K562 (cell line): ENCODE measurements around the gene SCYGR5. TPM values are rescaled to one million over a fixed set of nuclear protein-coding genes. Genes with fewer than 3 reads are reported as not detected.
A peak's percentile ranks its signal among the peaks of the same experiment; 100 is the strongest.

Experiments
- ATAC-seq: fragments of 200-7000 bp; cut with Tn5 transposase; 3 replicates; pipeline ENCODE4 v1.9.1; 2020; ENCODE audit warnings: moderate library complexity
- BruUV-seq: library from RNA; stranded (reverse); fragments of 400-500 nt; replicated peaks from 2 replicates; lab custom pipeline; 2021; lab: Mats Ljungman, UMichigan
- CTCF ChIA-PET: fragments of 300-600 bp; formaldehyde crosslinking; extraction: SDS; loops from one replicate; lab custom pipeline; 2021; ENCODE audit warnings: low intra/inter-chr PET ratio; lab: Yijun Ruan, JAX
- POLR2A ChIA-PET: fragments of 300-600, 350-650 bp; sonication (Branson Sonifier 250); formaldehyde crosslinking; extraction: SDS; loops from one replicate; lab custom pipeline; 2021; ENCODE audit warnings: antibody characterized with exemption, inconsistent platforms; lab: Yijun Ruan, JAX
- DNase-seq, 4 experiments: peaks; one replicate each; pipeline versions ENCODE4 v3.0.0 to v3.0.0-alpha.2; 2011 to 2018; ENCODE audit warnings: low spot score in 3 of 4, mixed read lengths in 3 of 4; ENCODE audit errors: extremely low read depth in 1 of 4
- FAIRE-seq: peaks from 2 replicates; lab custom pipeline; 2011; peaks lifted over from hg19 to GRCh38; lab: Jason Lieb, UNC
- H2AFZ ChIP-seq: 2 replicates; pipeline ENCODE4 v1.6.0; 2011; ENCODE audit warnings: low read depth, low read length, control low read depth, inconsistent platforms
- H3K27ac ChIP-seq: fragments of 200-600 bp; 3 replicates; pipeline ENCODE4 v1.8.0; 2011; ENCODE audit warnings: low read depth, mild to moderate bottlenecking, control low read depth, inconsistent platforms, low read length, moderate library complexity, mixed read lengths; ENCODE audit errors: extremely low read depth
- H3K27me3 ChIP-seq, 2 experiments: fragments of 300-600 bp in 1 of 2; 2 replicates in 1 of 2; 3 replicates in 1 of 2; pipeline versions ENCODE4 v1.6.0 to v1.8.0; 2011; ENCODE audit warnings: inconsistent platforms in 2 of 2, low read length in 2 of 2, mild to moderate bottlenecking in 1 of 2, mixed read lengths in 1 of 2, moderate library complexity in 1 of 2; ENCODE audit not compliant: control insufficient read depth in 2 of 2, insufficient read depth in 2 of 2
- H3K36me3 ChIP-seq: fragments of 300-600 bp; 3 replicates; pipeline ENCODE4 v1.8.0; 2011; ENCODE audit warnings: mild to moderate bottlenecking, low read length, inconsistent platforms; ENCODE audit not compliant: control insufficient read depth, insufficient read depth
- H3K4me1 ChIP-seq, 2 experiments: fragments of 200-600 bp in 1 of 2; replicated peaks in 1 of 2; 2 replicates in 1 of 2; 3 replicates in 1 of 2; pipeline versions ENCODE4 v1.5.1 to v1.8.0; 2011; ENCODE audit warnings: inconsistent platforms in 2 of 2, low read length in 2 of 2, mild to moderate bottlenecking in 1 of 2, mixed read lengths in 1 of 2, moderate library complexity in 1 of 2; ENCODE audit not compliant: control insufficient read depth in 2 of 2, insufficient read depth in 2 of 2
- H3K4me2 ChIP-seq: 2 replicates; pipeline ENCODE4 v1.6.1; 2011; ENCODE audit warnings: low read length, control low read depth, inconsistent platforms, mixed read lengths; ENCODE audit not compliant: insufficient read depth
- H3K4me3 ChIP-seq: fragments of 200-600 bp; sonication (generic), shearing (Covaris generic); 2 replicates; pipeline ENCODE4 v1.5.1; 2016; ENCODE audit warnings: control low read depth, inconsistent platforms
- H3K79me2 ChIP-seq: fragments of 200-600 bp; 3 replicates; pipeline ENCODE4 v1.8.0; 2011; ENCODE audit warnings: low read length, inconsistent platforms; ENCODE audit not compliant: control insufficient read depth, insufficient read depth
- H3K9ac ChIP-seq, 2 experiments: 2 replicates each; pipeline versions ENCODE4 v1.6.0 to v1.6.1; 2011; ENCODE audit warnings: low read depth in 2 of 2, low read length in 2 of 2, control low read depth in 1 of 2, inconsistent platforms in 1 of 2, mild to moderate bottlenecking in 1 of 2, mixed read lengths in 1 of 2; ENCODE audit not compliant: insufficient read depth in 1 of 2
- H3K9me1 ChIP-seq: one replicate; pipeline ENCODE4 v1.6.0; 2011; ENCODE audit warnings: inconsistent platforms, mild to moderate bottlenecking, low read length, moderate library complexity; ENCODE audit not compliant: control insufficient read depth, insufficient read depth
- H3K9me3 ChIP-seq: replicated peaks from 2 replicates; pipeline ENCODE4 v1.5.1; 2011; ENCODE audit warnings: low read depth, low read length, inconsistent platforms; ENCODE audit not compliant: control insufficient read depth, insufficient read depth
- H4K20me1 ChIP-seq: replicated peaks from 2 replicates; pipeline ENCODE4 v1.6.1; 2011; ENCODE audit warnings: low read length, inconsistent platforms, mixed read lengths; ENCODE audit not compliant: control insufficient read depth, insufficient read depth
- BRD9 ChIP-seq: fragments of 450-650 bp; IDR thresholded peaks from 2 replicates; pipeline ENCODE4 v1.6.1; 2018; ENCODE audit warnings: low read depth; ENCODE audit not compliant: partially characterized antibody
- CTCF ChIP-seq, 3 experiments: IDR thresholded peaks in 2 of 3; conservative IDR thresholded peaks in 1 of 3; 2 replicates each; pipeline ENCODE4 v1.5.1; 2011 to 2012; ENCODE audit warnings: low read length in 3 of 3, mild to moderate bottlenecking in 3 of 3, control low read depth in 2 of 3, improper control_type of control experiment in 1 of 3, inconsistent platforms in 1 of 3, low read depth in 1 of 3, mixed read lengths in 1 of 3, moderate library complexity in 1 of 3; ENCODE audit not compliant: insufficient read depth in 2 of 3
- RFX7 ChIP-seq: fragments of 250-450 bp; sonication (Bioruptor Pico); IDR thresholded peaks from 2 replicates; pipeline ENCODE4 v1.5.1; 2021; ENCODE audit warnings: mild to moderate bottlenecking
- TFAM ChIP-seq: fragments of 250-450 bp; sonication (Bioruptor Pico); conservative IDR thresholded peaks from 2 replicates; pipeline ENCODE4 v1.5.0; 2021; ENCODE audit warnings: mild to moderate bottlenecking, moderate library complexity
- ZNF282 ChIP-seq: sonication (generic); formaldehyde crosslinking; IDR thresholded peaks from 2 replicates; pipeline ENCODE4 v1.8.1; 2023; ENCODE audit warnings: missing genetic modification reagents
- ZNF395 ChIP-seq: fragments of 200-800 bp; sonication (Bioruptor generic); IDR thresholded peaks from 2 replicates; pipeline ENCODE4 v1.6.1; 2017; ENCODE audit warnings: missing genetic modification characterization, missing compliant biosample characterization
- ZNF644 ChIP-seq: fragments of 200-800 bp; sonication (Bioruptor generic); IDR thresholded peaks from 2 replicates; pipeline ENCODE4 v1.6.1; 2016; ENCODE audit warnings: low read depth, missing genetic modification characterization, missing compliant biosample characterization
- ZZZ3 ChIP-seq: fragments of 450-650 bp; IDR thresholded peaks from 2 replicates; pipeline ENCODE4 v1.6.1; 2016; ENCODE audit warnings: antibody characterized with exemption, mild to moderate bottlenecking, moderate library complexity
- WGBS: fragments of 100-300 bp; shearing (Covaris generic); methylation state at CpG from one replicate; pipeline ENCODE4 v1.1.6; 2016; ENCODE audit warnings: low coverage, mixed read lengths; ENCODE audit not compliant: insufficient coverage; ENCODE audit errors: missing lambda C conversion rate; 5-methylcytosine and 5-hydroxymethylcytosine counted together
- in situ Hi-C: fragments of 300-500 bp; cut with MboI; formaldehyde crosslinking; loops from 4 replicates; pipeline ENCODE4 v1.15.0; 2018; ENCODE audit warnings: inconsistent platforms, mixed read lengths
- intact Hi-C: fragments of 100-400 bp; cut with micrococcal nuclease; formaldehyde crosslinking; loops from 2 replicates; pipeline ENCODE4 v1.14.2; 2022
- polyA plus RNA-seq, 8 experiments: library from polyadenylated mRNA; depleted of rRNA in 4 of 8; stranded (reverse) in 5 of 8; unstranded in 3 of 8; fragments of >200 nt; fragmentation: Nextera tagmentation in 2 of 8; fragmentation: Illumina TruSeq in 1 of 8; extraction: Ambion mirVana in 2 of 8; extraction: Trizol in 1 of 8; gene quantifications; 2 replicates each; pipeline versions ENCODE4 v1.2.1 to v1.2.3, GENCODE V29; 2011 to 2014; ENCODE audit warnings: inconsistent platforms in 1 of 8, missing spikeins in 1 of 8
- total RNA-seq, 7 experiments: library from RNA; depleted of rRNA in 6 of 7; stranded (reverse); fragments of >200 nt in 6 of 7; fragmentation: Illumina TruSeq in 2 of 7; extraction: Trizol in 2 of 7; gene quantifications; 2 replicates each; pipeline versions ENCODE4 v1.2.1 to v1.2.3, GENCODE V29; 2011 to 2021; ENCODE audit warnings: low replicate concordance in 1 of 7

The SCYGR5 gene
- total and polyA plus RNA-seq, 9 of the 15 experiments (the other 6 are each of a cell fraction or from before 2014, with no cell fraction given), result not detected

- WGBS, result 0% methylated on average over 2 of the region's 2 CpGs
- ChIA-PET POLR2A (no interaction called here), CTCF (no interaction called here)
- no peaks in the 10 kb centered on the region for H4K20me1 ChIP-seq
- ATAC-seq (no peak), FAIRE-seq (no peak), DNase-seq (no peak)
- no peak overlapping the region for H3K4me3 ChIP-seq
- in situ Hi-C loops, result no loop called here
- H3K79me2 ChIP-seq, result no peaks in the 10 kb centered on the region
- H2AFZ ChIP-seq, result no peak overlapping the region
- no peaks in the 10 kb centered on the region; a peak in 1 of 5 replicates for H3K27me3 ChIP-seq
- no peaks in the 10 kb centered on the region for H3K9me3 ChIP-seq
- BruUV-seq, result no TSS peak
- intact Hi-C loops, result no loop called here
- TF ChIP-seq ZZZ3, result no peak
- TF ChIP-seq BRD9, result no peak
- no peak for TF ChIP-seq RFX7 (CRISPR knock-in tag)
- no peak for TF ChIP-seq ZNF644
- no peak for TF ChIP-seq ZNF282 (CRISPR knock-in tag)
- H3K9ac ChIP-seq, result no peak overlapping the region
- H3K9me1 ChIP-seq, result no peaks in the 10 kb centered on the region
- no peak overlapping the region for H3K4me2 ChIP-seq
- H3K4me1 ChIP-seq, result no peaks in the 10 kb centered on the region
- H3K27ac ChIP-seq, result no peak overlapping the region
- H3K36me3 ChIP-seq, result no peaks in the 10 kb centered on the region
These were observed 23.9 kb upstream of the SCYGR5 start for GRCh38 chr2:227642656-227643055.

- in situ Hi-C loops, result no loop called here
- H3K36me3 ChIP-seq, result no peaks in the 10 kb centered on the region
- no peak overlapping the region for H3K4me2 ChIP-seq
- TF ChIP-seq TFAM (CRISPR knock-in tag), result no peak
- TF ChIP-seq ZNF395, result no peak
- TF ChIP-seq CTCF (IDR thresholded peaks at IDR 0.05 in 2 of 3, conservative IDR thresholded peaks at IDR 0.05 in 1 of 3; ENCODE audit: insufficient read depth in 2 of 3, low read depth in 1 of 3, low read length in 3 of 3), result peak in 1 of 3 experiments; percentile 23; a peak in 1 of 6 replicates
- no peaks in the 10 kb centered on the region for H3K9me3 ChIP-seq
- DNase-seq, result no peak
- FAIRE-seq, result no peak
- no peak overlapping the region for H3K9ac ChIP-seq
- no peak overlapping the region for H3K4me3 ChIP-seq
- BruUV-seq, result no TSS peak
- H3K27ac ChIP-seq, result no peak overlapping the region
- H3K27me3 ChIP-seq, result peaks cover 0 to 8% of the 10 kb centered on the region in 2 experiments; a peak in 2 of 5 replicates
- 0% methylated on average over 4 of the region's 5 CpGs for WGBS
- POLR2A ChIA-PET, result no interaction called here
- H3K79me2 ChIP-seq, result no peaks in the 10 kb centered on the region
- no peak overlapping the region for H2AFZ ChIP-seq
- no peak for ATAC-seq
- H3K9me1 ChIP-seq, result no peaks in the 10 kb centered on the region
- intact Hi-C loops, result no loop called here
- CTCF ChIA-PET, result no interaction called here
- no peaks in the 10 kb centered on the region for H3K4me1 ChIP-seq
- no peaks in the 10 kb centered on the region for H4K20me1 ChIP-seq
These were observed 22.5 kb upstream of the SCYGR5 start for GRCh38 chr2:227643990-227644551.
